HEK293 (cell line): Measurements from ENCODE around the gene DNAJC27.

Experiments used
- CTCF ChIA-PET: fragments of 350-600 bp; formaldehyde crosslinking; extraction: SDS; loops from one replicate; lab custom pipeline; 2021; ENCODE audit warnings: antibody characterized with exemption; lab: Yijun Ruan, JAX
- POLR2A ChIA-PET: fragments of 300-600 bp; formaldehyde crosslinking; extraction: SDS; loops from one replicate; lab custom pipeline; 2020; ENCODE audit warnings: antibody characterized with exemption, inconsistent platforms; lab: Yijun Ruan, JAX
- H3K27ac ChIP-seq: fragments of 200-500 bp; sonication (Bioruptor generic); 2 replicates; pipeline ENCODE4 v1.5.1; 2014; ENCODE audit warnings: low read depth, low read length, control low read depth, inconsistent platforms; ENCODE audit errors: extremely low read depth
- H3K36me3 ChIP-seq, 2 experiments: fragments of 200-500 bp in 1 of 2; sonication (Bioruptor generic) in 1 of 2; 1 replicate in 1 of 2; 2 replicates in 1 of 2; pipeline ENCODE4 v1.5.1; 2014 to 2017; ENCODE audit warnings: inconsistent platforms in 2 of 2, low read length in 2 of 2; ENCODE audit not compliant: control insufficient read depth in 2 of 2, insufficient read depth in 1 of 2
- H3K4me1 ChIP-seq: fragments of 200-500 bp; sonication (Bioruptor generic); 2 replicates; pipeline ENCODE4 v1.5.1; 2014; ENCODE audit warnings: mild to moderate bottlenecking, low read length, inconsistent platforms; ENCODE audit not compliant: control insufficient read depth, insufficient read depth
- H3K4me3 ChIP-seq: 2 replicates; pipeline ENCODE4 v1.5.1; 2011; ENCODE audit warnings: low read depth, mild to moderate bottlenecking, control low read depth, low read length, moderate library complexity
- H3K9me3 ChIP-seq: fragments of 200-500 bp; sonication (Bioruptor generic); 2 replicates; pipeline ENCODE4 v1.5.1; 2014; ENCODE audit warnings: low read depth, low read length, inconsistent platforms; ENCODE audit not compliant: control insufficient read depth, insufficient read depth
- KLF16 ChIP-seq: fragments of 450-650 bp; formaldehyde crosslinking; IDR thresholded peaks from 2 replicates; pipeline ENCODE4 v1.5.1; 2017; ENCODE audit warnings: missing biosample characterization, missing genetic modification characterization
- KLF9 ChIP-seq: fragments of 450-650 bp; formaldehyde crosslinking; IDR thresholded peaks from 2 replicates; pipeline ENCODE4 v1.5.1; 2016; ENCODE audit warnings: missing biosample characterization, missing genetic modification characterization, low read depth
- MEIS1 ChIP-seq: sonication (generic); formaldehyde crosslinking; IDR thresholded peaks from 2 replicates; pipeline ENCODE4 v1.8.1; 2022; ENCODE audit warnings: missing genetic modification reagents, mild to moderate bottlenecking, borderline replicate concordance
- ZBTB17 ChIP-seq: fragments of 450-650 bp; formaldehyde crosslinking; IDR thresholded peaks from 2 replicates; pipeline ENCODE4 v1.5.1; 2016; ENCODE audit warnings: missing biosample characterization, missing genetic modification characterization
- ZIC2 ChIP-seq: fragments of 450-650 bp; formaldehyde crosslinking; IDR thresholded peaks from 2 replicates; pipeline ENCODE4 v1.5.1; 2016; ENCODE audit warnings: missing biosample characterization, missing genetic modification characterization
- ZNF132 ChIP-seq: fragments of 450-650 bp; formaldehyde crosslinking; IDR thresholded peaks from 2 replicates; pipeline ENCODE4 v1.5.1; 2017; ENCODE audit warnings: missing biosample characterization, missing genetic modification characterization, borderline replicate concordance
- ZNF146 ChIP-seq: fragments of 450-650 bp; formaldehyde crosslinking; IDR thresholded peaks from 2 replicates; pipeline ENCODE4 v1.5.1; 2016; ENCODE audit warnings: missing biosample characterization, missing genetic modification characterization
- ZNF174 ChIP-seq: fragments of 450-650 bp; formaldehyde crosslinking; IDR thresholded peaks from 2 replicates; pipeline ENCODE4 v1.5.0; 2017; ENCODE audit warnings: missing biosample characterization, mild to moderate bottlenecking, missing genetic modification characterization
- ZNF211 ChIP-seq: fragments of 450-650 bp; formaldehyde crosslinking; IDR thresholded peaks from 2 replicates; pipeline ENCODE4 v1.5.1; 2016; ENCODE audit warnings: low read depth, missing biosample characterization, missing genetic modification characterization
- ZNF341 ChIP-seq: fragments of 450-650 bp; formaldehyde crosslinking; IDR thresholded peaks from 2 replicates; pipeline ENCODE4; 2016; ENCODE audit warnings: low read depth, missing biosample characterization, missing genetic modification characterization
- ZNF354C ChIP-seq: fragments of 450-650 bp; formaldehyde crosslinking; IDR thresholded peaks from 2 replicates; pipeline ENCODE4 v1.5.1; 2016; ENCODE audit warnings: missing biosample characterization, missing genetic modification characterization, low read depth, borderline replicate concordance
- ZNF416 ChIP-seq: fragments of 450-650 bp; formaldehyde crosslinking; IDR thresholded peaks from 2 replicates; pipeline ENCODE4 v1.5.1; 2016; ENCODE audit warnings: missing biosample characterization, missing genetic modification characterization
- ZNF514 ChIP-seq: fragments of 450-650 bp; formaldehyde crosslinking; IDR thresholded peaks from 2 replicates; pipeline ENCODE4 v1.5.1; 2016; ENCODE audit warnings: missing biosample characterization, missing genetic modification characterization
- ZNF561 ChIP-seq: fragments of 450-650 bp; IDR thresholded peaks from 2 replicates; pipeline ENCODE4 v1.5.1; 2018; ENCODE audit warnings: missing biosample characterization, missing genetic modification characterization, borderline replicate concordance
- ZNF626 ChIP-seq: fragments of 450-650 bp; sonication (Bioruptor Pico); formaldehyde crosslinking; IDR thresholded peaks from 2 replicates; pipeline ENCODE4 v1.5.1; 2018; ENCODE audit warnings: missing biosample characterization, missing genetic modification characterization, inconsistent platforms
- ZNF701 ChIP-seq: fragments of 450-650 bp; formaldehyde crosslinking; IDR thresholded peaks from 2 replicates; pipeline ENCODE4 v1.5.1; 2016; ENCODE audit warnings: missing biosample characterization, missing genetic modification characterization
- ZNF792 ChIP-seq: fragments of 450-650 bp; formaldehyde crosslinking; IDR thresholded peaks from 2 replicates; pipeline ENCODE4 v1.5.1; 2016; ENCODE audit warnings: missing biosample characterization, missing genetic modification characterization
- TF ChIP-seq, protein P1 (sequence below): fragments of 450-650 bp; formaldehyde crosslinking; IDR thresholded peaks from 2 replicates; pipeline ENCODE4 v1.5.1; 2016; ENCODE audit warnings: missing biosample characterization, missing genetic modification characterization
- TF ChIP-seq, protein P2 (sequence below): fragments of 450-650 bp; formaldehyde crosslinking; IDR thresholded peaks from 2 replicates; pipeline ENCODE4 v1.5.1; 2017; ENCODE audit warnings: missing biosample characterization, missing genetic modification characterization
- TF ChIP-seq, protein P3 (sequence below): fragments of 450-650 bp; formaldehyde crosslinking; IDR thresholded peaks from 2 replicates; pipeline ENCODE4 v1.5.1; 2016; ENCODE audit warnings: missing biosample characterization, missing genetic modification characterization
- TF ChIP-seq, protein P4 (sequence below): fragments of 450-650 bp; formaldehyde crosslinking; IDR thresholded peaks from 2 replicates; pipeline ENCODE4 v1.5.1; 2016; ENCODE audit warnings: missing biosample characterization, missing genetic modification characterization
- TF ChIP-seq, protein P5 (sequence below): fragments of 450-650 bp; formaldehyde crosslinking; IDR thresholded peaks from 2 replicates; pipeline ENCODE4 v1.5.1; 2016; ENCODE audit warnings: missing biosample characterization, missing genetic modification characterization

Gene DNAJC27

DNA sequence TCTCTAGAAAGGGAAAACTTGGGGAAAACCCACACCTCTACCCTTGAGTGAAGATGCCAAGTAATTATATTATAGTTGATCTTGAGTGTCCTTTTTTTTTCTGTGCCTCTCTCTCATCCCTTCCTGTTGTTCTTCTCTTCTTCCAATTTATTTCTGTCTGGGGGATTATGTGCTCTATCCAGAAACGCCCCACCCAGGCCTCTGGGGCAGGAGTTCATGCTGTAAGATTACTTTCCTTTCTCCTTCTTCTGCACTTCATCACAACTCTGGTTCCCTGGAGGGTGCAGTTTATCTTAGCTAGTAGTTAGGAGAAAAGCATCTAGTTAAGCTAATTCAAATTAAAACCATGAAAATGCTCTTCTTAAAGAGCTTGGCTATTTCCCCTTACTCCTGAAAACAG is 30.3 kb upstream of the DNAJC27 start:
- Histone ChIP-seq H3K27ac (no peak overlapping the region), H3K4me3 (no peak overlapping the region), H3K4me1 (no peaks in the 10 kb centered on the region)
- TF ChIP-seq ZNF211, result no peak
- TF ChIP-seq, protein P1, sequence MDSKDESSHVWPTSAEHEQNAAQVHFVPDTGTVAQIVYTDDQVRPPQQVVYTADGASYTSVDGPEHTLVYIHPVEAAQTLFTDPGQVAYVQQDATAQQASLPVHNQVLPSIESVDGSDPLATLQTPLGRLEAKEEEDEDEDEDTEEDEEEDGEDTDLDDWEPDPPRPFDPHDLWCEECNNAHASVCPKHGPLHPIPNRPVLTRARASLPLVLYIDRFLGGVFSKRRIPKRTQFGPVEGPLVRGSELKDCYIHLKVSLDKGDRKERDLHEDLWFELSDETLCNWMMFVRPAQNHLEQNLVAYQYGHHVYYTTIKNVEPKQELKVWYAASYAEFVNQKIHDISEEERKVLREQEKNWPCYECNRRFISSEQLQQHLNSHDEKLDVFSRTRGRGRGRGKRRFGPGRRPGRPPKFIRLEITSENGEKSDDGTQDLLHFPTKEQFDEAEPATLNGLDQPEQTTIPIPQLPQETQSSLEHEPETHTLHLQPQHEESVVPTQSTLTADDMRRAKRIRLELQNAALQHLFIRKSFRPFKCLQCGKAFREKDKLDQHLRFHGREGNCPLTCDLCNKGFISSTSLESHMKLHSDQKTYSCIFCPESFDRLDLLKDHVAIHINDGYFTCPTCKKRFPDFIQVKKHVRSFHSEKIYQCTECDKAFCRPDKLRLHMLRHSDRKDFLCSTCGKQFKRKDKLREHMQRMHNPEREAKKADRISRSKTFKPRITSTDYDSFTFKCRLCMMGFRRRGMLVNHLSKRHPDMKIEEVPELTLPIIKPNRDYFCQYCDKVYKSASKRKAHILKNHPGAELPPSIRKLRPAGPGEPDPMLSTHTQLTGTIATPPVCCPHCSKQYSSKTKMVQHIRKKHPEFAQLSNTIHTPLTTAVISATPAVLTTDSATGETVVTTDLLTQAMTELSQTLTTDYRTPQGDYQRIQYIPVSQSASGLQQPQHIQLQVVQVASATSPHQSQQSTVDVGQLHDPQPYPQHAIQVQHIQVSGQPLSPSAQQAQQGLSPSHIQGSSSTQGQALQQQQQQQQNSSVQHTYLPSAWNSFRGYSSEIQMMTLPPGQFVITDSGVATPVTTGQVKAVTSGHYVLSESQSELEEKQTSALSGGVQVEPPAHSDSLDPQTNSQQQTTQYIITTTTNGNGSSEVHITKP (tag by site-specific recombination), result no peak
- TF ChIP-seq, protein P2, sequence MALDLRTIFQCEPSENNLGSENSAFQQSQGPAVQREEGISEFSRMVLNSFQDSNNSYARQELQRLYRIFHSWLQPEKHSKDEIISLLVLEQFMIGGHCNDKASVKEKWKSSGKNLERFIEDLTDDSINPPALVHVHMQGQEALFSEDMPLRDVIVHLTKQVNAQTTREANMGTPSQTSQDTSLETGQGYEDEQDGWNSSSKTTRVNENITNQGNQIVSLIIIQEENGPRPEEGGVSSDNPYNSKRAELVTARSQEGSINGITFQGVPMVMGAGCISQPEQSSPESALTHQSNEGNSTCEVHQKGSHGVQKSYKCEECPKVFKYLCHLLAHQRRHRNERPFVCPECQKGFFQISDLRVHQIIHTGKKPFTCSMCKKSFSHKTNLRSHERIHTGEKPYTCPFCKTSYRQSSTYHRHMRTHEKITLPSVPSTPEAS (tag by site-specific recombination), result no peak
- no peak for TF ChIP-seq ZNF561 (tag by site-specific recombination)
- no peak for TF ChIP-seq ZNF354C (tag by site-specific recombination)
- TF ChIP-seq, protein P3, sequence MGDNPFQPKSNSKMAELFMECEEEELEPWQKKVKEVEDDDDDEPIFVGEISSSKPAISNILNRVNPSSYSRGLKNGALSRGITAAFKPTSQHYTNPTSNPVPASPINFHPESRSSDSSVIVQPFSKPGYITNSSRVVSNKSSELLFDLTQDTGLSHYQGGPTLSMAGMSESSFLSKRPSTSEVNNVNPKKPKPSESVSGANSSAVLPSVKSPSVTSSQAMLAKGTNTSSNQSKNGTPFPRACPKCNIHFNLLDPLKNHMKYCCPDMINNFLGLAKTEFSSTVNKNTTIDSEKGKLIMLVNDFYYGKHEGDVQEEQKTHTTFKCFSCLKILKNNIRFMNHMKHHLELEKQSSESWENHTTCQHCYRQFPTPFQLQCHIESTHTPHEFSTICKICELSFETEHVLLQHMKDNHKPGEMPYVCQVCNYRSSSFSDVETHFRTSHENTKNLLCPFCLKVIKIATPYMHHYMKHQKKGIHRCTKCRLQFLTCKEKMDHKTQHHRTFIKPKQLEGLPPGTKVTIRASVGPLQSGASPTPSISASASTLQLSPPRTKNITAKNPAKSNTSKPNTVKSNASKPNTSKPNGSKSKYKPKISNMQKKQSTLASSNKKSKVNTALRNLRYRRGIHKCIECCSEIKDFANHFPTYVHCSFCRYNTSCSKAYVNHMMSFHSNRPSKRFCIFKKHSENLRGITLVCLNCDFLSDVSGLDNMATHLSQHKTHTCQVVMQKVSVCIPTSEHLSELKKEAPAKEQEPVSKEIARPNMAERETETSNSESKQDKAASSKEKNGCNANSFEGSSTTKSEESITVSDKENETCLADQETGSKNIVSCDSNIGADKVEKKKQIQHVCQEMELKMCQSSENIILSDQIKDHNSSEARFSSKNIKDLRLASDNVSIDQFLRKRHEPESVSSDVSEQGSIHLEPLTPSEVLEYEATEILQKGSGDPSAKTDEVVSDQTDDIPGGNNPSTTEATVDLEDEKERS (tag by site-specific recombination), result no peak
- TF ChIP-seq, protein P4, sequence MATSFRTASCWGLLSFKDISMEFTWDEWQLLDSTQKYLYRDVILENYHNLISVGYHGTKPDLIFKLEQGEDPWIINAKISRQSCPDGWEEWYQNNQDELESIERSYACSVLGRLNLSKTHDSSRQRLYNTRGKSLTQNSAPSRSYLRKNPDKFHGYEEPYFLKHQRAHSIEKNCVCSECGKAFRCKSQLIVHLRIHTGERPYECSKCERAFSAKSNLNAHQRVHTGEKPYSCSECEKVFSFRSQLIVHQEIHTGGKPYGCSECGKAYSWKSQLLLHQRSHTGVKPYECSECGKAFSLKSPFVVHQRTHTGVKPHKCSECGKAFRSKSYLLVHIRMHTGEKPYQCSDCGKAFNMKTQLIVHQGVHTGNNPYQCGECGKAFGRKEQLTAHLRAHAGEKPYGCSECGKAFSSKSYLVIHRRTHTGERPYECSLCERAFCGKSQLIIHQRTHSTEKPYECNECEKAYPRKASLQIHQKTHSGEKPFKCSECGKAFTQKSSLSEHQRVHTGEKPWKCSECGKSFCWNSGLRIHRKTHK (tag by site-specific recombination), result no peak
- TF ChIP-seq ZNF416, result no peak
- TF ChIP-seq ZNF341 (tag by site-specific recombination), result no peak
- TF ChIP-seq ZNF626 (tag by site-specific recombination), result no peak
- no peak for TF ChIP-seq ZBTB17 (tag by site-specific recombination)
- TF ChIP-seq ZNF514 (tag by site-specific recombination), result no peak
- TF ChIP-seq ZNF792 (tag by site-specific recombination), result no peak
- no peak for TF ChIP-seq KLF9
- TF ChIP-seq KLF16 (tag by site-specific recombination), result no peak
- TF ChIP-seq ZNF146 (tag by site-specific recombination), result no peak
- TF ChIP-seq, all 188 proteins: peak for 0
- POLR2A ChIA-PET, result interaction anchor here (0.7 kb wide), 1 partner anchor 9 kb away, joined by 8 read pairs; no protein-coding TSS in a partner anchor
- Histone ChIP-seq H3K36me3 (no peaks in the 10 kb centered on the region), H3K9me3 (no peaks in the 10 kb centered on the region)
- CTCF ChIA-PET, result interaction anchor here (0.6 kb wide), 2 partner anchors 124 to 133 kb away, joined by 3 read pairs; no protein-coding TSS in a partner anchor

DNA sequence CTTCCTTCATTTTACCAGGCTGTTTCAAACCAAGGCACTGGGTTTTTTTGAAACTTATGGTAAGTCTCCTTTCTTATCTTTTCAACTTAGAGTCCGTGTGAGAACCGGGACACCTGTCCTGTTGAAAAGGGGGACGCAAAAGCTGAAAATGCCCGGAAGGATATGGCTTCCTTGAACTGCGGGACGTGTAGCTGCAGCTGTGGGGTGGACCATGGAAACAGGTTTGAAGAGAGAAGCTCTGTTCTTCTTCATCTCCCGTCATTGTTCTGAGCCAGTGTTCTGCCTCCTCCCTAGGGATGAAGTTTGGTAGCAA is 29.5 kb upstream of the DNAJC27 start:
- Histone ChIP-seq H3K4me3 (no peak overlapping the region), H3K4me1 (no peaks in the 10 kb centered on the region), H3K9me3 (no peaks in the 10 kb centered on the region), H3K27ac (no peak overlapping the region), H3K36me3 (no peaks in the 10 kb centered on the region)
- ChIA-PET CTCF (no interaction called here), POLR2A (no interaction called here)
- no peak for TF ChIP-seq ZIC2 (tag by site-specific recombination)
- TF ChIP-seq ZNF174 (tag by site-specific recombination), result no peak
- no peak for TF ChIP-seq MEIS1 (CRISPR knock-in tag)
- TF ChIP-seq ZNF514 (tag by site-specific recombination), result no peak
- TF ChIP-seq ZNF701 (tag by site-specific recombination), result no peak
- TF ChIP-seq ZNF132, result no peak
- TF ChIP-seq, protein P5, sequence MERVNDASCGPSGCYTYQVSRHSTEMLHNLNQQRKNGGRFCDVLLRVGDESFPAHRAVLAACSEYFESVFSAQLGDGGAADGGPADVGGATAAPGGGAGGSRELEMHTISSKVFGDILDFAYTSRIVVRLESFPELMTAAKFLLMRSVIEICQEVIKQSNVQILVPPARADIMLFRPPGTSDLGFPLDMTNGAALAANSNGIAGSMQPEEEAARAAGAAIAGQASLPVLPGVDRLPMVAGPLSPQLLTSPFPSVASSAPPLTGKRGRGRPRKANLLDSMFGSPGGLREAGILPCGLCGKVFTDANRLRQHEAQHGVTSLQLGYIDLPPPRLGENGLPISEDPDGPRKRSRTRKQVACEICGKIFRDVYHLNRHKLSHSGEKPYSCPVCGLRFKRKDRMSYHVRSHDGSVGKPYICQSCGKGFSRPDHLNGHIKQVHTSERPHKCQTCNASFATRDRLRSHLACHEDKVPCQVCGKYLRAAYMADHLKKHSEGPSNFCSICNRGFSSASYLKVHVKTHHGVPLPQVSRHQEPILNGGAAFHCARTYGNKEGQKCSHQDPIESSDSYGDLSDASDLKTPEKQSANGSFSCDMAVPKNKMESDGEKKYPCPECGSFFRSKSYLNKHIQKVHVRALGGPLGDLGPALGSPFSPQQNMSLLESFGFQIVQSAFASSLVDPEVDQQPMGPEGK, result no peak
- no peak for TF ChIP-seq ZNF341 (tag by site-specific recombination)
